Coronary artery (tissue), 2 donors: Measurements from ENCODE around the gene PDCD1.

Experiments
- DNase-seq: peaks from one replicate; pipeline ENCODE4 v3.0.0-alpha.2; 2017; ENCODE audit warnings: low spot score
- H3K27ac ChIP-seq, 2 donors: fragments of 200-600 bp; sonication (generic); one replicate each; pipeline ENCODE4 v1.5.1; 2016 to 2019
- H3K4me3 ChIP-seq: fragments of 200-600 bp; sonication (generic); 2 replicates; pipeline ENCODE4 v1.5.1; 2016; ENCODE audit warnings: mild to moderate bottlenecking, moderate library complexity
- TF ChIP-seq, protein P1 (sequence below): fragments of 200-600 bp; sonication (generic); IDR thresholded peaks from one replicate; pipeline ENCODE4 v1.5.1; 2019; ENCODE audit warnings: antibody characterized with exemption

Gene PDCD1

DNA sequence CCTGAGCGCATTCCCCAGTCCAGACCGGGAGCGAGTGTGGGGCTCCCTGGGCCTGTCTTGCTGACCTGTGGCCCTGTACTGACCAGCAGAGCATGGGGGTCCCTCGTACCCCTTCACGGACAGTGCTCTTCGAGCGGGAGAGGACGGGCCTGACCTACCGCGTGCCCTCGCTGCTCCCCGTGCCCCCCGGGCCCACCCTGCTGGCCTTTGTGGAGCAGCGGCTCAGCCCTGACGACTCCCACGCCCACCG, 44.4 kb downstream of the PDCD1 start:
- H3K4me3 ChIP-seq: no peak overlapping the region
- TF ChIP-seq, protein P1, sequence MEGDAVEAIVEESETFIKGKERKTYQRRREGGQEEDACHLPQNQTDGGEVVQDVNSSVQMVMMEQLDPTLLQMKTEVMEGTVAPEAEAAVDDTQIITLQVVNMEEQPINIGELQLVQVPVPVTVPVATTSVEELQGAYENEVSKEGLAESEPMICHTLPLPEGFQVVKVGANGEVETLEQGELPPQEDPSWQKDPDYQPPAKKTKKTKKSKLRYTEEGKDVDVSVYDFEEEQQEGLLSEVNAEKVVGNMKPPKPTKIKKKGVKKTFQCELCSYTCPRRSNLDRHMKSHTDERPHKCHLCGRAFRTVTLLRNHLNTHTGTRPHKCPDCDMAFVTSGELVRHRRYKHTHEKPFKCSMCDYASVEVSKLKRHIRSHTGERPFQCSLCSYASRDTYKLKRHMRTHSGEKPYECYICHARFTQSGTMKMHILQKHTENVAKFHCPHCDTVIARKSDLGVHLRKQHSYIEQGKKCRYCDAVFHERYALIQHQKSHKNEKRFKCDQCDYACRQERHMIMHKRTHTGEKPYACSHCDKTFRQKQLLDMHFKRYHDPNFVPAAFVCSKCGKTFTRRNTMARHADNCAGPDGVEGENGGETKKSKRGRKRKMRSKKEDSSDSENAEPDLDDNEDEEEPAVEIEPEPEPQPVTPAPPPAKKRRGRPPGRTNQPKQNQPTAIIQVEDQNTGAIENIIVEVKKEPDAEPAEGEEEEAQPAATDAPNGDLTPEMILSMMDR: no peak

DNA sequence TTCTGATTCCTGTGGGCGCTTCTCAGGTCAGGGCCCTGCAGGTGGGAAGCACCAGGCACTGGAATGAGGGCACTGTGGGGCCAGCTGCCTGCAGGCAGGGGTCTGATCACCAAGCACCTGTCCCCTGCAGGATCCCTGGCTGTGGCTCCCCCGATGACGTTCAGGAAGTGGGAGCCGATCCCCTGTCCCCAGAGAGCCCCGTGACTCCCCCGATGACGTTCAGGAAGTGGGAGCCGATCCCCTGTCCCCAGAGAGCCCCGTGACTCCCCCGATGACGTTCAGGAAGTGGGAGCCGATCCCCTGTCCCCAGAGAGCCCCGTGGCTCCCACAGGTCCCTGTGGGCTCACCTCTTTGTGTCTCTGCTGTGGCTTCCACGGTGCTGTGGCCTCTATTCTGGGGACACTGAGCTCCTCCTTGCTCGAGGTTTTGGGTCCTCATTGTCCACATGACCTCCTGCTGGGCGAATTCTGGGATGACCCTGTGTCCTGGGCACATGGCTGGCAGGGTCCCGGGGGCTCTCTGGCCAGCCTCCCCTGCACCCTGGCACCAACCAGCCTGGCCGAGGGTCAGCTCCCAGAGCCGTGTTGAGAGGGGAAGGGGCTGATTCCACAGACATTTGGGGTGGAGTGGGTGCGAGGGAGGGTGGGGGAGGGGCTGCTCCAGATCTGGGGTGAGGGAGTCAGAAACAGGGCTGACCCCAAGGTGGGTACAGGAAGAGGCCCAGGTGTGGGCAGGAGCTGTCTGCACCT, 44.9 kb downstream of the PDCD1 start:
- Histone ChIP-seq H3K4me3 (no peak overlapping the region), H3K27ac (no peak overlapping the region)
- TF ChIP-seq, protein P1: no peak
- peak; percentile 63 for DNase-seq

More for the DNA sequence above, 44.4 kb downstream of the PDCD1 start:
- H3K27ac ChIP-seq: no peak overlapping the region
- no peak for DNase-seq

DNA sequence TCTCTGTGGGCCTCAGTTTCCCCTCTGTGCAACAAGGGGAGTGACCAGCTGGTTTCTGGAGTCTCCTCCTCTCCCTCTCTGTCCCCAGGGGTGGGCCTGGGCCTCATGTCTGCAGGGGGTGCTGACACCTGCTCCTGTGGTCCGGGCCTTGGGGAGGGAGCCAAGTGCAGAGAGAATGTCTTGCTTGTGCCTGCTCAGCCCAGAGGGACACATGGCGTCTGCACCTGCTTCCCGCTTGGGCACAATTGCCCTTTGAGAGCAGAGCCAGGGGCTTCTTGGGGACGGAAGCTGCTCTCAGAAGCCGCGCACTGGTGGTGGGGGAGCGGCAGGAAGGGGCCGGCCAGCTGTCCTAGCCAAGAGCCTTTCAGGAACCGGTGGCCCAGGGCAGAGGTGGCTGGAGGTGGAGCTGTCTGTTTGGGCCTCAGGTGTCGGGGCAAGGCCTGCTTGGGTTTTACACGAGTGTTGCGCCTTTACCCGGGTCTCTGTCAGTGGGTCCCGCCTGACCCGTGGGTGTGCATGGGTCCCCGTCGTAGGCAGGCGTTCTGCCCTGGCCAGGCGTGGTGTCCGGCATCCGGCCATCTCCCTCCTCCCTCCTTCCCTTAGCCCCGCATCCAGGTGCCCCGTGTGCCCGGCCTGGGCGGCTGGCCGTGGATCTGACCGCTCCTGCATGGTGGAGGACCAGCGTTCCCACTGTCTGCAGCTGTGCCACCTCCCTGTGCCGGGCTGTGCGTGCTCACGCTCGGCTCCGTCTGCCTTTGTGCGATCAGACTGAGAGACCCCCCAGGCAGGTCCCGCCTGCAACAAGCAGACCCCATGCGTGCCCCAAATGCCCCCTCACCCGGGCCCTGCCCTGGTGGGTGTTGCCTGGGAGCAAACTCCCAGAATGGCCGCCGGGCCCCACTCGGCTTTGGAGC, 45.7 kb downstream of the PDCD1 start:
- TF ChIP-seq, protein P1: no peak
- Histone ChIP-seq H3K27ac (no peak overlapping the region), H3K4me3 (no peak overlapping the region)
- peak; percentile 71 for DNase-seq

DNA sequence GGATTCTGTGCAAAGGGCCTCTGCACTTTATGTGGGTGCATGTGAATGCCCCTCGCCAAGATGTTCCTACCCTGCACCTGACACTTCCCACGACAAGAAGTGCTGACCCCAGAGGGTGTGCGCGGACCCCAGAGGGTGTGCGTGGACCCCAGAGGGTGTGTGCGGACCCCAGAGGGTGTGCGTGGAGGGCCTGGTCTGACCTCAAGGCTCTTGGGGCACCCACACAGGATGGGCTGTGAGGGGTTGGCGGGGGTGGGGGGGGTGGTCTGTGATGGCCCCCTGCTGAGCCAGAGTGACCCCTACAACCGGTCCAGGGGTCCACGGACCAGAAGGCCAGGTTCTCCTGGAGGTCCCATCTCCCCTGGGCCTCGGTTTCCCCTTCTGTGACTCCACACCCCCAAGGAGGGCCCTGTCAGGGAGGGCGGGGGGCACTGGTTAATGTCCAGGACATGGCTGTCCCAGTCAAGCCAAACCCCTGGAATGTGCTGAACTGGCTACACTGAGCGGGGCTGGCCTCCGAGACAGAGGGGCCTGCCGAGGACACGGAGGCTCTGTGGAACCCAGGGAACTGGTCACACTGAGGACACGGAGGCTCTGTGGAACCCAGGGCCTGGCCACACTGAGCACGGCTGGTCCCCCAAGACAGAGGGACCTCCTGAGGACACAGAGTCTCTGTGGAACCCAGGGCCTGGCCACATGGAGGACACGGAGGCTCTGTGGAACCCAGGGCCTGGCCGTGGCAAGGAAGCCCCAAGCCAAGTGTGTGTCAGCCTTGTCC, 46.6 kb downstream of the PDCD1 start:
- Histone ChIP-seq H3K27ac (no peak overlapping the region), H3K4me3 (no peak overlapping the region)
- DNase-seq: no peak
- TF ChIP-seq, protein P1: no peak

DNA sequence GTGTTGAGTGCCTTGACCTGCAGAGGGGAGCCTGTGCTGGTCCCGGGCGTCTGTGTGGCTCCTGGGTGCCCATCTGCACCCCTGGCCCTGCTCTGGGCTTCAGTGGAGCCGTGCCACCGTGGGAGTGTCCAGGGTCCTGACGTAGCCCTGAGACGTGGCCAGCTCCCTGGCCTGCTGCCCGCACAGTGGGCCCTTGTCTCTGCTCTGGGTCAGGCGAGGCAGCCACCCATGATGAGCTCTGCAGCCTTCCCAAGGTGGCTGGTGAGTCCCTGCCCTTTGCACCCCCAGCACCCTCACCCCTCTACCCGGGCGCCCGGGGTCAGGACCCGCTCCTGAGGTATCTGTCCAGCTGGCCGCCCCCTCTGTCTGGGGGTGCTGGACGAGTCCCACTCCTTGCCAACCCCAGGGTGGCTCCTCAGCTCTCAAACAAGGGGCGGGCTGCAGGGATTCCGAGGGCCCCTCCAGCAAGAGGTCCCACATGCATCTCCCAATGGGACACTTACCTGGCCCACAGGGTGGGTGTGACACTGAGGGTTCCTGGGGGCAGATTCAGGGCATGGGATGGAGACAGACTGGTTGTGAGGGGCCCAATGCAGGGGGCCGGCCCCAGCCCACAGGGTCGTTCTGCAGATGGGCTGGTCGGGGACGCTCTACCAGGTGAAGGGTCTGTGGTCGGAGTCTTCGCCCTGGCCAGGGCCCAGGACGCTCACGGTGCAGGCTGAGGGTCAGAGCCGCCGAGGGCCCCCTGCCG, 47.3 kb downstream of the PDCD1 start:
- peak; percentile 72 for DNase-seq
- Histone ChIP-seq H3K4me3 (no peak overlapping the region), H3K27ac (no peak overlapping the region)
- TF ChIP-seq, protein P1: no peak

DNA sequence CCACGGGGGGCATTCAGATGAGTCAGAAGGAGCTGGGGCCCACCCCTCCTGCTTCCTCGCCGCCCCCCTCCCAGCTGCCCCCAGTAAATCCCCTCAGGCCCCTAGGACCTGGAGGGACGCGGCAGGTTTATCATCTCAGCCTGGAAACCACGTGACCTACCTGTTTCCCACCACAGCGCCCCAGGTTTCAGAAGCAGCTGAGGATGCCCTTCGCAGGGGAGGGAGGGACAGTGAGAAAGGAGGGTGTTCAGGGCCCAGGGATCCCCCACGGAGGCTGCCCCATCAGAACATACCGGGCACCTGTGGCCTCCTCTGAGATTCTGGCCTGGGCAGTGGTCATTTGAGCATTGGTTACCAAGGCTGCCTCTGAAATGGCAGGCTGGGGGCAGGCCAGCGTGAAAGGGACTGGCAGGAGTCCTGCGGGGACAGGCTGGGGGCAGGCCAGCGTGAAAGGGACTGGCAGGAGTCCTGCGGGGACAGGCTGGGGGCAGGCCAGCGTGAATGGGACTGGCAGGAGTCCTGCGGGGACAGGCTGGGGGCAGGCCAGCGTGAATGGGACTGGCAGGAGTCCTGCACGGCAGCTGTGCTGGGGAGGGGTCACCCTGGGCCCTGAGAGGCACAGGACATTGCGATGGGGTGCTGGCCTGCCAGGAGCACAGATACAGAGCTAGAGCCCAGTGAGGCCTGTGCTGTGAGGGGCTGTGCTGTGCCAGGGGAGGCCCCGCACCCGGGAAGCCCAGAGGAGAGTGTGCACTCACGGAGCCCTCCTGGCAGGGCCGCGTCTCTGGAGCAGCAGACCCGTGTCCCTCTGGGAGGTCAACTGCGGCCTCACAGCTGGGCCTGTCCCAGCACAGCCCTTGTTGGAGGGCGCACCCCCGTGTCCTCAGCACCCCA, 48.1 kb downstream of the PDCD1 start:
- TF ChIP-seq, protein P1: no peak
- no peak overlapping the region for H3K4me3 ChIP-seq
- DNase-seq: peak; percentile 45
- H3K27ac ChIP-seq: no peak overlapping the region
